Cardiac ventricle fibroblast (primary cell): Measurements from ENCODE around the gene ZNF493. TPM values are rescaled to one million over a fixed set of nuclear protein-coding genes. Genes with fewer than 3 reads are reported as not detected.

Source experiments
- total RNA-seq: library from RNA; depleted of rRNA; stranded (reverse); fragments of >200 nt; gene quantifications from 2 replicates; pipeline ENCODE4 v1.2.3, GENCODE V29; 2015

ZNF493 gene
- total RNA-seq: 8.6 and 11.4 TPM in 2 replicates

DNA sequence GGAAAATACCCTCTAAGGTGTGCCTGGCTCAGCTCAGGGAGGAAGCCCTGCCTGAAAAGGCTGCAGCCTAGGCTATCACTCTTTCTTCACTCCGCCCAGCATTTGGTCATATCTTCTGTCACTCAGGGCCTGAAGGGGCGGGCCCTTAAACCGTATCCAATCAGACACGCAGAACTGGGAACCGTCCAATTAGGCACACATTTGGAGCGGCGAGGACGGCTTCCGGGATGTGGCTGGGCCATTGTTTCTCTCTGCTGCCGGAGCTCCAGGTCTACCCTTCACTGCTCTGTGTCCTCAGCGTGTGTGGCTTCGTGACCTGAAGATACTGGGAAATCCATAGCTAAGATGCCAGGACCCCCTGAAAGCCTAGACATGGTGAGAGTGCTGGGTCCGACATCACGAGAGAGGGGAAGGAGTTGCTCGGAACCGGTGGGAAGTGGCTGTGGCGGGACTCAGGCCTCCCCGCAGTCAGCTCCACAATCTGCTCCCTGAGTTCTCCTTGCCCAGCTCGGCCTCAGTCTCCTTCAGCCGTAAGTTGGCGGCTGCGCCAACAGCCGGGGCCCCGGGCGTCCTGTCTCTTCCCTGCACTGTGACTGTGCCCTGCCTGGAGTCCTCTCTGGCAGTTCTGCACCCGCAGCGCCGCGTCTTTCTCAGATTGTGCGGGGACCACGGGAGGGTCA is at the start of gene ZNF493:
Gene ZNF493, plus strand, starts transcription at position 241 of the 680 bp plus-strand sequence. Its CDS starts 105 bp downstream, at position 346.

GRCh38 chr19:21358768-21359451 is 38.0 kb upstream of the ZNF493 start, which contains the start of gene ZNF738:
Gene ZNF738, plus strand, starts transcription at chr19:21359000. Its CDS starts 141 bp downstream, at chr19:21359141.

Other genes with a start within 250 kb of the ZNF493 start
- 5.6 and 7.0 TPM in 2 replicates for gene ZNF708, start 67.7 kb upstream of the ZNF493 start, total RNA-seq
- 2.6 and 2.7 TPM in 2 replicates for gene ZNF738, start 38.1 kb upstream of the ZNF493 start, total RNA-seq
- gene ZNF429, start 108.5 kb downstream of the ZNF493 start, total RNA-seq: 4.0 and 7.1 TPM in 2 replicates